ENCODE results near the gene ANO4. TPM values are rescaled to one million over a fixed set of nuclear protein-coding genes. Genes with fewer than 3 reads are reported as not detected.

The ANO4 gene
- total and polyA plus RNA-seq, 9 donors = 1.8 to 13.1 (median 5.6) TPM

DNA sequence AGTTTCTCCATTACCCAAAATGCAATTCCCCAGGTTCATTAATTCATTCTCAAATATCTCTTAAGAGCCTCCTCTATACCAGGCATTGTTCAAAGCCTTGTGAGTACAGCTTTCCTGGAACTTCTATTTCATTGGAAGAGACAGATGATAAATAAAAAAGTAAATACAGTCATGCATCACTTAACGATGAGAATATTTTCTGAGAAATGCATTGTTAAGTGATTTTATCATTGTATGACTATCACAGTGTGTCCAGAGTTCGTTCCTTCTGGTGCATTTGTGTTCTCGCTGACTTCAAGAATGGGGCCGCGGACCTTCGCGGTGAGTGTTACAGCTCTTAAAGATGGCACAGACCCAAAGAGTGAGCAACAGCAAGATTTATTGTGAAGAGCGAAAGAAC is 66.0 kb downstream of the ANO4 start:
- intact Hi-C loops (cut with DNase I) = no loop called here
- no peaks in the 10 kb centered on the region for H3K4me1 ChIP-seq (ENCODE audit: insufficient read depth)
- WGBS, 3 donors = 85 to 92% (median 90%) methylated on average over 8 of the region's 8 CpGs
- H3K27me3 ChIP-seq = no peaks in the 10 kb centered on the region
- no peak overlapping the region for H3K4me3 ChIP-seq
- H3K27ac ChIP-seq = no peak overlapping the region
- no peaks in the 10 kb centered on the region for H3K9me3 ChIP-seq
- TF ChIP-seq EP300 (IDR thresholded peaks at IDR 0.05) (no peak), POLR2A (IDR thresholded peaks at IDR 0.05) (no peak)
- TF ChIP-seq, protein P1, sequence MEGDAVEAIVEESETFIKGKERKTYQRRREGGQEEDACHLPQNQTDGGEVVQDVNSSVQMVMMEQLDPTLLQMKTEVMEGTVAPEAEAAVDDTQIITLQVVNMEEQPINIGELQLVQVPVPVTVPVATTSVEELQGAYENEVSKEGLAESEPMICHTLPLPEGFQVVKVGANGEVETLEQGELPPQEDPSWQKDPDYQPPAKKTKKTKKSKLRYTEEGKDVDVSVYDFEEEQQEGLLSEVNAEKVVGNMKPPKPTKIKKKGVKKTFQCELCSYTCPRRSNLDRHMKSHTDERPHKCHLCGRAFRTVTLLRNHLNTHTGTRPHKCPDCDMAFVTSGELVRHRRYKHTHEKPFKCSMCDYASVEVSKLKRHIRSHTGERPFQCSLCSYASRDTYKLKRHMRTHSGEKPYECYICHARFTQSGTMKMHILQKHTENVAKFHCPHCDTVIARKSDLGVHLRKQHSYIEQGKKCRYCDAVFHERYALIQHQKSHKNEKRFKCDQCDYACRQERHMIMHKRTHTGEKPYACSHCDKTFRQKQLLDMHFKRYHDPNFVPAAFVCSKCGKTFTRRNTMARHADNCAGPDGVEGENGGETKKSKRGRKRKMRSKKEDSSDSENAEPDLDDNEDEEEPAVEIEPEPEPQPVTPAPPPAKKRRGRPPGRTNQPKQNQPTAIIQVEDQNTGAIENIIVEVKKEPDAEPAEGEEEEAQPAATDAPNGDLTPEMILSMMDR (IDR thresholded peaks at IDR 0.05) = no peak
- no peak for DNase-seq
- H3K36me3 ChIP-seq = no peaks in the 10 kb centered on the region

DNA sequence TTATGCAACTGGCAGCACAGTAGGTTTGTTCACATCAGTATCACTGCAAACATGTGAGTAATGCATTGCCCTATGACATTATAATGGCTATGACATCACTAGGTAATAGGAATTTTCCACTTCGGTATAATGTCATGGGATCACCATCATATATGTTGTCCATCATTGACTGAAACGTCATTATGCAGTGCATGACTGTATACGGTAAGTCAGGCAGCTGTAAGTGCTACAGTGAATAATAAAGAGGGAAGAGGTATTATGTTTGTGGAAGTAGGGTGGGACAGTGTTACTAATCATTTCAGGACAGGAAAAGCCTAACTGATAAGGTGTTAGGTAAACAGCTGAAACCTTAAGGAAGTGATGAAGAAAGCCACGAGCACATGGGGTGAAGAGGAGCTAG is 68.1 kb downstream of the ANO4 start:
- Histone ChIP-seq H3K9me3 (no peaks in the 10 kb centered on the region), H3K27me3 (no peaks in the 10 kb centered on the region), H3K4me3 (no peak overlapping the region), H3K36me3 (no peaks in the 10 kb centered on the region), H3K4me1 (ENCODE audit: insufficient read depth) (no peaks in the 10 kb centered on the region), H3K27ac (no peak overlapping the region)
- TF ChIP-seq POLR2A (IDR thresholded peaks at IDR 0.05) (no peak), EP300 (IDR thresholded peaks at IDR 0.05) (no peak)
- TF ChIP-seq, protein P1 (IDR thresholded peaks at IDR 0.05) = no peak
- DNase-seq = no peak
- WGBS, 3 donors = 76 to 89% (median 77%) methylated on average over 4 of the region's 4 CpGs
- intact Hi-C loops (cut with DNase I) = no loop called here

DNA sequence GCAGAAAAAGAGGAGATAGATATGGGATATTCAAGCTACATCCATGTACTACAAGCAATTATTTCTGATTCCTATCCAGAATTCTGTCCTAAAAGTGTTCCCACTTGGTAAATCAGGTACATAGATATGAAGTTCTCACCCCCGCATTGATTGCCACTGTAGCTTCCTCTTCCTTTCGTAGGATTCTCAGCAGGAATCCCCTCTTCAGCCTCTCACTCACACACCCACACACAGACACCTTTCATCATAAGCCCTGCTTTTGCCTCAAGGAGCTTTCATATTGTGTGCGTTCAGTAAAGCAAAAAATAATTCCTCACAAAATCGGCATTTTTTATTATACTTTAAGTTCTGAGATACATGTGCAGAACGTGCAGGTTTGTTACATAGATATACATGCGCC is 69.8 kb downstream of the ANO4 start:
- Histone ChIP-seq H3K4me3 (no peak overlapping the region), H3K9me3 (no peaks in the 10 kb centered on the region), H3K36me3 (no peaks in the 10 kb centered on the region), H3K27ac (no peak overlapping the region), H3K27me3 (no peaks in the 10 kb centered on the region), H3K4me1 (ENCODE audit: insufficient read depth) (no peaks in the 10 kb centered on the region)
- TF ChIP-seq, protein P1 (IDR thresholded peaks at IDR 0.05) = no peak
- no peak for TF ChIP-seq POLR2A (IDR thresholded peaks at IDR 0.05)
- no peak for TF ChIP-seq EP300 (IDR thresholded peaks at IDR 0.05)
- no peak for DNase-seq
- 82 to 93% (median 82%) methylated on average over 6 of the region's 6 CpGs for WGBS, 3 donors
- intact Hi-C loops (cut with DNase I) = no loop called here

DNA sequence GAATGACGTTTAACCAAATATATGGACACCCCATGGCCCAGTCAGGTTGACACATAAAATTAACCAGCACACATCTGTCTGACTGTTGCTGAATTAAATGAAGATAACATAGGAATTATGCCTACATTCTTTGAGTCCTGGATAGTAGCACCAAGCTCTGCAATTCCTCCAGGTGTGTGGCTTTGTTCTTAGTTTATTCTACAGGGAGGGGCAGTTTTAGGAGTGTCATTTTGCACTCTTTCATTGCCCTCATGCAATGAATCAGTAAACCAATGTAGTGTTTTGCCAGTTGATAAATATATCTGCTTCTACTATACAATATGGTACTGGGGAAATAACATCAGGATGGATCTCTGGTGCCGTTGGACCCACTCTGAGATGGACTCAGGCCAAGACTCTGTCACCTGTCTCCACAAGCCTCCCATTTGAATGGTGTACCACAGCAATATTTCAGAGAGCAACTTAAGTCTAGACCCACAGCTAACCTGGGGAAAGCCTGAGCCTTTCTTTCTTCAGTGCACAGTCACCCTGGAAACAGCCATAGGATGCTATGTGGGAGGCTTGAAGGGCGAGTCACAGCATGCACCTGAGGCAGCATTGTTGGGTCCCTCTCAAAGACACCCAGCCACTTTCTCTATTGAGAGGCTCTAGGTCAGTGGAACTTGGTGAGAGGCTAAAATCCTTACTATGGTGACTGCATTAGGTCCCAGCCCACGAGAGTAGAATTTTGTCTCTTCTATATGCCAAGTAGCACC is 73.2 kb downstream of the ANO4 start:
- Histone ChIP-seq H3K4me3 (no peak overlapping the region), H3K36me3 (no peaks in the 10 kb centered on the region), H3K27ac (no peak overlapping the region), H3K27me3 (no peaks in the 10 kb centered on the region), H3K4me1 (ENCODE audit: insufficient read depth) (no peaks in the 10 kb centered on the region), H3K9me3 (no peaks in the 10 kb centered on the region)
- intact Hi-C loops (cut with DNase I) = no loop called here
- 73 to 75% (median 74%) methylated on average over 4 of the region's 4 CpGs for WGBS, 3 donors
- TF ChIP-seq, protein P1 (IDR thresholded peaks at IDR 0.05) = no peak
- TF ChIP-seq EP300 (IDR thresholded peaks at IDR 0.05) = no peak
- no peak for TF ChIP-seq POLR2A (IDR thresholded peaks at IDR 0.05)
- DNase-seq = no peak

Measured in ovary (tissue), 9 donors.